ENCODE results near the gene MANF.
"Not testable (repeated sequence)": the region's sequence is repeated elsewhere in the genome, so short reads cannot be mapped to it uniquely, and the experiment has no call there.

Gene MANF

DNA sequence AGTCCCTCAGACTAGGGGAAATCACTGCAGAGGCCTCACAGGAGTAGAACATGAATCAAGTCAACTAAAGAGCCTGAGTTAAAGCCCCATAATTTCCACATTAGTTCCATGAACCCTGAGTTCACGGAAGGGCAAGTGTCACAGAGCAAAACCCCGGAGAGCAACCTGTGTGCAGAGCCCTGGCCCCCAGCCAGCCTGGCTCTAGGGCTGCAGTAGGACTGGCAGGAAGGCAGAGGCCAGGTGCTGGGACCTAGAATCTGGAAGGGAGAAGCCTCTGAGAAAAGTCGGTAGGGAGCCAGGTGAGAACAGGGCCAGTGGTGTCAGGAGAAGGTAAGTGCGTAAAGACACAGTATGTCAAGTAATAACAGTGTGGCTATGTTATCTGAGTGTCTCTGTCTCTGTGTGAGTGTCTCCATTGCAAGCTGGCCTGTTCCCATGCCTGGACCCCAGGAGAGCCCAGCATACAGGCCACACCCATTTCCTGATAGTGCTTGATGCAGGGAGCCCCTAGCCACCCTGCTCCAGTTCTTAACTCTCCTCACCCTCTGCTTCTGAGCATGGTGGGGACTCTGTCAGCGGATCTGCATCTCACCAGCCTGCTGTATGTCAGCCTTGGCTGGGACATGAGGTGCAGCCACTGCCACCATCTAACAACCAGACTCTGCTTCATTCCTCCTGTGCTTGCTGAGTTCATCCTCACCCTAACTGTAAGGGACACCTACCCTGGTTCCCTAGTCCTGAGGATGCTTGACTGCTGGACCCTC lies 11.3 kb upstream of the MANF start:
- DNase-seq: no peak

DNA sequence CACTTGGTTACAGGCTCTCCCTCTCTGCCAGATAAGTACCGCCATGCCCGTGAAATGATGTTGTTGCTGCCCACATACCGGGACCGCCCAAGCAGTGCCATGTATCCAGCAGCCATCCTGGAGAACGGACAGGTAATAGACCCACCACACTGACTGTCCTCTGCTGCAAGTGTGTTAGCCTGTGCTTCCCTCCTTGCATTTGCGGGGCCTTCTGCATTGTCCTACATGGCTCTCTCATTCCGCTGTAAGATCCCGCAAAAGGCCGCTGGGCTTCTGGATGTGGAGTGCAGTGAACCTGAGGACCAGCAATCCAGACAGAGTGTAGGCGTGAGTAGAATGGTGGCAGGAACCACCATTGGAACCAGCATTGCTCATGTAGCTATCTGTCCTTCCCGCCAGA lies 10.6 kb upstream of the MANF start:
- no peak for DNase-seq

DNA sequence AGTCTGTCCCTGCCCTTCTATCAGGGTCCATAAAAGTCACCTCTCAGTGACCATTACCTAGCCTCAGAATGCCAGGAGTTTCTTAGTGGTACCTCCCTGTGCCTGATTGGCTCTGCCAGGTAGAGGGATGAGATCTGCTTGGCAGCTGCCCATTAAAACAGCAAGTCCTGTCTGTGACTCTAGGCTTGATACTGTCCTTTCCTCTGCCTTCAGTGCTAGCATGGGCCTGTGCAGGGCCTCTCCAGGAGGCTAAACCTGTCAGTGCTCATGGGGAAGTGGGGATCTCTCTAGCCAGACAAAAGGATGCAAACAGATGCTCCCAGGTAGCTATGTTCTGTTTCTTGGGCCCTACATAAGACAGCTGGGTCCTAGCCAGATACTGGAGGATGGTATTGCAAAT lies 10.0 kb upstream of the MANF start:
- DNase-seq: no peak

DNA sequence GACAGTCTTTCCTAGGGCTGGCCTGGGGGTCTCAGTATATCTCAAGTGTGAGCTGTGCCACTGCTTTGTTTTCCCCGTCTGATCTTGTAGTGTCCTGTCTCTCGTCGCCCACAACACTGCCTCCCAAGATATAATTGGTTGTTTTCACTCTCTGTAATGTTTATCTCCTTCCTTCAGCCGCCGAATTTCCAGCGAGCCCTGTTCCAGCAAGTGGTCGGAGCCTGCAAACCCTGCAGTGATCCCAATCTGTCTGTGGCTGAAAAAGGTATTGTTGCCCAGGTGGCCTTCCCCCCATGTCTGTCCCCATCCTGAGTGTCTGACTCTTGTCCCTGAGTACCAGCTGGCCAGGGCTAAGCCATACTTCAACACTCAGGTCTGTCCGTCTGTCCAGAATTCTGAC lies 9.5 kb upstream of the MANF start:
- DNase-seq: no peak

DNA sequence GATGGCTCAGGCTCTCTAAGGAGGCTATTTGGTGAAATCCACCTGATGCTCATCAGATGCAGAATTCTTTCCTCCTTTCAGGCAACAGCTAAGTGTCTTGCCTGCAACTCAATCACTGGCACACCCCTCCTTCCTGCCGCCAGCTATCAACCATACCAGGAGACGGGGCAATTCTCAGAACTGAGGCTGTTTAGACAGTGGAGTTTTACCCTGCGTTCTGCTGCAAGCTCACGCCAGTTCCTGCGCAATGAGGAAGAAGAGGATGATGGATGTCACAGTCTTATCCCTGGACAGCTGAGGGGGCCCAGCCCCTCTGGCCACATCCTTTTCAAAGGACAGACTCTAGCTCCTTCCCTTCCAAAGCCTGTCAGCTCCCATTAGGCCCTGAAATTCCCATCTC lies 7.0 kb upstream of the MANF start:
- no peak for DNase-seq

DNA sequence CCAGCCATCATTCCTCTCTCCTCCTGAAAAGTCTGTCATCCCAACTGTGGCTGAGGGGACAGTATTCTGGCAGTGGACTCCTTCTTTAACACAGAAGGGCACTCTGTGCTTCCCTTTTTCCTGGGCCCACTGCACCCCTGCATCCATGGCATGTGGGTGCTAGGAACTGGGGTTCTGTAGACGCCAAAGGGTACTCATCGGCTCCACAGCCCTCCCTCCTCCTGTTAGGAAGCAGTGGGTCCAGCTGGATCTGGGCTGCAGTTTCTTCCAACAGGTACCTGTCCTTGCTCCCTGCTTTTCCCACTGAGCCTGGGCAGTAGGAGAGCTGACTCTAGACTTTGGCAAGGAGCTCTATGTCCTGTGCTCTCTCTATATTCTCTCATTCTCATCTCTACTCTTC lies 6.4 kb upstream of the MANF start:
- DNase-seq: no peak

DNA sequence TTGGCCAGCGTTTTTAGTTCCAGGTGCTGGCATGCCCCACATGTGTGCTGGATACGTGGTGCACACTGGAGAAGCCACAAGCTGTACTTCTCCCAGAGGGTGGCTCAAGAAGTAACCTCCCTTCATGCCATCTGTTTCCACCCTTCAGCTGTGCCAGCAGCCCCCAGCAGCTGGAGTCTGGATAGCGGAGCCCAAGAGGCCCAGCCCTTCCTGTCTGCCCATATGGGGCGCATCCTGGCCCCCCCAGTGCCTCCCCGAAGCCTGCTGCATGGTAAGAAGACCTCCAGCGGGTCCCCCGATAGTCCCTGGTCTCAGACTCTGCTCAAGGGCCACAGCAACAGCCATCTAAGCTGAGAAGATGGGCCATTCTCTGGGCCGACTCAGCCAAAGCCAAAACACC lies 5.8 kb upstream of the MANF start:
- DNase-seq: no peak

DNA sequence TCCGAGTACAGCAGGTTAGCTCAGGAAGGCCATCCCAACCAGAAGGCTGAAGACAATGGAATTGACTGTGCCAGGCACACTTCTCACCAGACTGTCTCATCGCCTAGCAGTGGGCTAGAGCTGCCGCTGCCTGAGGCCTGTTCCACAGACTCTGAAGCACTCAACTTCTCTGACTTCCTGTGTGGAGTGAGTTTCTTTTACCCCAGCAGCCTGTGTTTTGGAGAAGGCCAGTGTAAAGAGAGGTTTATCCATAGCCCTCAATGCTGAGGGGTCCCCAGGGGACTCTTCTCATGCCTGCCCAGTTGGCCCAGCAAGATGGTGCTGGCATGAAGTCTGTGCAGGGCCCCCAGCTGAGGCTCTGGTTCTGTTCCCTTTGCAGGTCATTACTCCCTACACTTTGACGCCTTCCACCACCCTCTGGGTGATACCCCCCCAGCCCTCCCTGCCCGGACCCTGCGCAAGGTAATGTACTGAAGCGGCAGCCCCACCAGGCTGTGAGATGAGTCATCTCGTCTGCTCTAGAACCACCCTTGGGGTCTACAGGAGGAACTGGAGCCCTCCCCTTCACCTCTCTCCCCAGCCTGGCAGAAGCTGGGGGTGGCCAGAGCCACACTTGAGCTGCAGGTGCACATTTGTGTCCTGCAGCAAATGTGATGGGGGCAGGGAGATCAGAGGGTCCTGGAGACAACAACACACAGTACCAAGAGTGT lies 5.2 kb upstream of the MANF start:
- DNase-seq: no peak

DNA sequence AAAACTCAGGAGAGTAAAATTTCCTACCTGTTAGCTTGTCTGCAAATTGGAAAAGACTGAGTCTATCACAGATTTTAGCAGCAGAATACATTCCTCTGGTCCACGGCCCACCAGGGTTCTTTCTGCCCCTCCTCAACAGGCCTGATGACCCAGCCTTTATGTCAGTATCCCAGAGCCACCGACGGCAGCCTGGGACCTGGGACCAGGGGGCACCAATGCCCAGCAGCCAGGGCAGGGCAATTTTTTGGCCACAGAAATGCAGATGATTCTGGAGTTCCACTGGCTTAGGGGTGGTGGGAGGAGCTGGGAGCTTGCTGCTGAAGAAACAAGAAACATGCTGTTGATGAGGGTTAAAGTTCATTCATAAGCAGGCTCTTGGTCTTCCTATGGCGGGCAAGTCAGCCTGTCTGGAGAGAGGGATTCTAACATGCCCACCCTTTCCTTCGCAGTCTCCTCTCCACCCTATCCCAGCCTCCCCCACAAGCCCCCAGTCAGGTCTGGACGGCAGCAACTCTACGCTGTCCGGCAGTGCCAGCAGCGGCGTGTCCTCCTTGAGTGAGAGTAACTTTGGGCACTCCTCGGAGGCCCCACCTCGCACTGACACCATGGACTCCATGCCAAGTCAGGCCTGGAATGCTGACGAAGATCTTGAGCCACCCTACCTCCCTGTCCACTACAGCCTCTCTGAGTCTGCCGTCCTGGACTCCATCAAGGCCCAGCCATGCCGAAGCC lies 4.3 kb upstream of the MANF start:
- no peak for DNase-seq

DNA sequence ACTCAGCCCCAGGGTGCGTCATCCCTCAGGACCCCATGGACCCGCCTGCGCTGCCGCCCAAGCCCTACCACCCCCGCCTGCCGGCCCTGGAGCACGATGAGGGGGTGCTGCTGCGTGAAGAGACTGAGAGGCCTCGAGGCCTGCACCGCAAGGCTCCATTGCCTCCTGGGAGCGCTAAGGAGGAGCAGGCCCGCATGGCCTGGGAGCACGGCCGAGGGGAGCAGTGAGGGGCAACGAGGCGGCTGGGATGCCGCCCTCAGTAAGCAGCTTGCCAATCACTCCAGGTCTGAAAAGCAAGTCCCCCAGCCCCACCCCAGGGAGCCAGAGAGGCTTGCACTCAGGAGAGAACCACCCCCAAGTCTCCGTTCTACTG lies 3.8 kb upstream of the MANF start:
- DNase-seq: no peak

DNA sequence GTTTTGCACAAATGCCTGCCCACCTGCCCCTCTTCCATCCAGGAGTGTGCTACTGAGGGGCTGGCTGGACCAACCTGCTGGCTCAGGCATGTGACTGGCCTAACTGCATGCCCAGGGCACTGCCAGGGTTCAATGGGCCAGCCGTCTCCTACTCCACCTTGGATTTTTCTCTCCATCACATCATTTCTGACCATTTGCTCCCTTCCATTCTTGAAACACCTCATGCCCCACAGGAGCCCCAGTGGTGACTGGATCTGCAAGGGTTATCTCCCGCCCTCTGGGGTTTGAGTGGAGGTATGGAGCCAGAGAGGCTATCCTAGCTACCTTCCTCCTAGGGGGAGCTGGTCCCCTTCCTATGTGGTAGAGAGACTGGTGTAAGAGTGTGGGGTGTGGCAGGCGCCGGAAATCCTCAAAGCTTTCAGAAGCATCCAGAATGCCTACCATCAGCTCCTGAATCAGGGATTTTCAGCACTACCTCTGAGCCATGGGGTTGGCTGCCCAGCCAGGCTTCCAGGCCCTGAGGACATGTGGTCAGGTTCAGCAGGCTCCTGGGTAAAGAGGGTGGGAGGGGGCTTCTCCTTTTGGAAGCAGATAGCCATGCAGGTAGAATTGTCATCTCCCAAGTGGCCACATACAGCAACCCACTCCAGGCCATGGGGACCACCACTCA lies 2.9 kb upstream of the MANF start:
- no peak for DNase-seq

DNA sequence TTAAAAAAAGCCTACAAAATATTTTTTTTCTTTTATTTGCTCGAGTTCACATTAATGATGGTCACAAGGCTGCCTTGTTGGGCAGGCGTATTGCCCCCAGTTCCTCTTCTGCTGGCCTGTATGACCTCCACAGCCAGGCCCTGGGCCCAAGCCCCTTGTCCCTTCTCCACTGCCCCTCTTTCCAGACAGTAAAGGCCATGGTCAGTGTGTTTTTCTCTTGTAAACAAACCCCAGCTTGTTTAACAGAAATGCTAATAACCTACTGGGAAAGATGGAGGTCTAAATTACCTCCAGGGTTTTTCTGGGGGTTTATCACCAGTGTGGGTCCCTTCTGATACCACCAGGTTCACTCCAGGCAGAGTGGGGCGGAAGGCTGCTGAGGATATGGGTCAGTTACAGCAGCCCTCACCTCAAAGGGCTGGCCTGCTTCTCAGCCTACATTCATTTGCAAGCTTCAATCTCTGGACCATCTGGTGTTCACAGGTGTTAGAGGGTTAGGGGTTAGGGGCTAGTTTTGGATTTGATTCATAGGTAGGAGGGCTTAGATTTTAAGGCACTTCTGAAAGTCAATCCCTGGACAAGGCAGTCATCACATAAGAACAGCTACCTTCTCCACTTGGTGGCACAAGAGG lies 2.0 kb upstream of the MANF start:
- DNase-seq: no peak

DNA sequence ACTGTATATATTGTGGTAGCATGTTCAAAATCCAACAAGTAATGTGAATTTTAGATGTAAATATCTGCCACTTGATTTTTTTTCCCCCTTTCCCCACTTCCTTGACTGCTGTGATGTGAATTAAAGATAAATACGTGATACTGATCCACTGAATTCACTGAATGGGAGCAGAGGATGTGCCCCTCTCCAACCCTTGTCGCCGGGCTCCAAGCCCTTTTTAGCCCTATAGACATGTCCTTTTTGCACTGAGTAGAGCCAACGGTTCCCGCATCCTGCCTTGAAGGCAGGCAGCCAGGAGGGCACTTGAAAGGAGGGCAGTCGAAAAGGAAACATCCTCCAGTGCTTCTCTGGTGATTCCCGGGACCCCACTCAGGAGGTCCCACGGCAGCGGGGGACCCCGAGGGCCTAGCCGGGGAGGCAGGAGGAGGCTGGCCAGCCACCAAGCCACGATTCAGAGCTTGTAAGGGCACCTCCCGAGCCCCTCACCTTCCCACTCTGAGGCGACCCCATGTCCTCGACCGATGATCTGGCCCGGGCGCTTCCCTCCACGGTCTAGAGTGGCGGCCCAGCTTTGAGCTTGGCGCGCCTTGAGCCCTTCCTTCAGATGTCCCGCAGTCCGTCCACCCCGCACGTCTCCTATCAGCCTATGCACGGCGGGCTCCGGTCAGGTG lies 901 bp upstream of the MANF start:
- DNase-seq: no peak

DNA sequence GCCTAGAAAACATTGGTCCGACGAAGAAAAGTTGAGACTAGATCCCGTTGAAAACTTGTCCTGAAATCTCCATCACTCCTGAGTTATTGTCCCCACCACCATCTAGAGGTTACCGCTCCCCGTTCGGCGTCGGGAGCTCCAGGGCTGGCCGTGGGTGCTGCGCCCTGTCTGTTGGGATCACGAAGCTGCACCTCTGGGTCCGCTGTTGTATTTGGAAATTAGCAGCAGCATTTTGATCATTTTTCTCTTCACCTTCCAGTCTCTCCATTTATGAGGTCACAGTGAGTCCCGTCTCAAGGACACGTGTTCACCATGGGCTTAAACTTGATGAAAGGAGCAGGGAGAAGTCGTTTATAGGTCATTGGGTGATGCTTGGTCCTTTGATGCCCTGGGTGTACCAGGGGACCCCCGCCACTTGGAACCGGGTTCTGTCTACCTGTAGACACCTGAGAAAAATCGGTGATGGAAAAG lies 565 bp downstream of the MANF start:
- no peak for DNase-seq

DNA sequence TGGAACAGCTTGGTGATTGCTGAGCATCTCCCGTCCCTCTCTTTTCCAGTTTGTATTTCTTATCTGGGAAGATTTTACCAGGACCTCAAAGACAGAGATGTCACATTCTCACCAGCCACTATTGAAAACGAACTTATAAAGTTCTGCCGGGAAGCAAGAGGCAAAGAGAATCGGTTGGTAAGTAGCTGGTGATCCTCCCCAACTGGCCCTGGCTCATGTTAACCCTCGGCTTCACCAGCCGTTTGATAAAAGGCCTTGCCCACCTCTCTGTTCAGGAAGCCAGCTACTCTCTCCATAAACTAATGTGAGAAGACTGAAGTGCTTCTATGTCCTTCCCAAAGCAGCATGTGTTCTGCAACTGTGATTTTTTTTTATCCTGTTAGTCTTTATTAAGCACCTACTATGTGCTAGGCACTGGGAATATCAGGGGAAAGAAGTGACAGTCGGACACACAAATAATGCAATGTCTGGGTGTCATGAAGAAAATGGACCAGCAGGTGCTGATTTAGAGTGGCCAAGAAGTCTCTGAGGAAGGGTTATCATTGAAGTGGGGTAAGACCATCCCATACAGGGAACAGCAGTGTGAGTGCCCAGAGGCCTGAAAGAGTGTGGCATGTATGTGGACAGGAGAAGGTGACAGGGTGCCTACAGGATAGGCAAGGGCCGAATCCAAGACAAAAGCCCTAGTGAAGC lies 1.2 kb downstream of the MANF start:
- no peak for DNase-seq

DNA sequence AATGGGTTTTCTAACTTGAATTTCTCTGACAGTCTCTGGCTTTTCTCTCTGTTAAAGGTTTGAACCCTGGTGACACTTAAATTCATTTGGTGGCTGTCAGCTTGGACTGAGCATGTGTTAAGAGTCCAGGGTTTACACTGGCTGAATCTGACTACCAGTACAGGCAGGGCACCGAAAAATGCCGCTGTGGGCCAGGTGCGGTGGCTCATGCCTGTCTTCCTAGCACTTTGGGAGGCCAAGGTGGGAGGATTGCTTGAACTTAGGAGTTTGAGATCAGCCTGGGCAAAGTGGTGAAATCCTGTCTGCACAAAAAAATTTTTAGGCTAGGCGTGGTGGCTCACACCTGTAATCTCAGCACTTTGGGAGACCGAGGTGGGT lies 1.8 kb downstream of the MANF start:
- DNase-seq: no peak

DNA sequence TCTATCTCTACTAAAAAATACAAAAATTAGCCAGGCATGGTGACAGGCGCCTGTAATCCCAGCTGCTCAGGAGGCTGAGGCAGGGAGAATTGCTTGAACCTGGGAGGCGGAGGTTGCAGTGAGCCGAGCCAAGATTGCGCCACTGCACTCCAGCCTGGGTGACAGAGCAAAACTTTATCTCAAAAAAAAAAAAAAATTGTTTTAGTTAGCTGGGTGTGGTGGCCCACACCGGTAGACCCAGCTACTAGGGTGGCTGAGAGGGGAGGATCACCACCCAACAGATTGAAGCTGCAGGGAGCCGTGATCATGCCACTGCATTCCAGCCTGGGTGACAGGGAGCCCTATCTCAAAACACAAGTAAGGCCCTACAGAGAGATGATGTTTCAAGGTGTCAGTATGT lies 2.2 kb downstream of the MANF start:
- not testable (repeated sequence) for DNase-seq

DNA sequence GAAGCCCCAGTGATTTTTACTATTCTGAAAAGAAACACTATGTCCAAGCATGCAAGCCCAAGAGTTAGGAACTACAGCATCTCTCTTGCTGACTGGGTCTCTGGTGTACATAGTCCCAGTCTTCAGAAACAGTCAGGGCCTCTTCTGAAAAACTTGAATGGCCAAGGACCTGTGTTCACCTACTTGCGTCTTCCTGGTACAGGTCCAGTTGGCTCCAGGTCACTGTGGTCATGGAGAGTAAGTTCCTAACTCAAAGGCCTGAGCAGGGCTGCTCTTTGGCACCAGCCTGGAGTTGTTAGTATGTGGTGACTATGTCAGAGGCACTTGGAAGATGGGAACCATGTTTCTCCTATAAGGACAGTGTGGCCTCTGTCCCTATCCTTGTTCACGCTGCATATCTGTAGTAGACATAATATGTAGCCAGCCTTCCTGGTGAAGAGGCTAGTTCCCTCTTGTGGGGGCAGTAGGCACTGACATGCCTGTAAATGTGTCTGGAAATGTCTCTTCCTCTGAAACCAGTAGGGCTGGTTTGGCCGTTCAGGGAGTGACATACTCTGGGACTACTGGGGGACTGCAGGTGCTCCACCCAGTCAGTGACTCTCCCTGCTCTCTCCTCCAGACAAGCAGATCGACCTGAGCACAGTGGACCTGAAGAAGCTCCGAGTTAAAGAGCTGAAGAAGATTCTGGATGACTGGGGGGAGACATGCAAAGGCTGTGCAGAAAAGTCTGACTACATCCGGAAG lies 3.4 kb downstream of the MANF start:
- no peak for DNase-seq

DNA sequence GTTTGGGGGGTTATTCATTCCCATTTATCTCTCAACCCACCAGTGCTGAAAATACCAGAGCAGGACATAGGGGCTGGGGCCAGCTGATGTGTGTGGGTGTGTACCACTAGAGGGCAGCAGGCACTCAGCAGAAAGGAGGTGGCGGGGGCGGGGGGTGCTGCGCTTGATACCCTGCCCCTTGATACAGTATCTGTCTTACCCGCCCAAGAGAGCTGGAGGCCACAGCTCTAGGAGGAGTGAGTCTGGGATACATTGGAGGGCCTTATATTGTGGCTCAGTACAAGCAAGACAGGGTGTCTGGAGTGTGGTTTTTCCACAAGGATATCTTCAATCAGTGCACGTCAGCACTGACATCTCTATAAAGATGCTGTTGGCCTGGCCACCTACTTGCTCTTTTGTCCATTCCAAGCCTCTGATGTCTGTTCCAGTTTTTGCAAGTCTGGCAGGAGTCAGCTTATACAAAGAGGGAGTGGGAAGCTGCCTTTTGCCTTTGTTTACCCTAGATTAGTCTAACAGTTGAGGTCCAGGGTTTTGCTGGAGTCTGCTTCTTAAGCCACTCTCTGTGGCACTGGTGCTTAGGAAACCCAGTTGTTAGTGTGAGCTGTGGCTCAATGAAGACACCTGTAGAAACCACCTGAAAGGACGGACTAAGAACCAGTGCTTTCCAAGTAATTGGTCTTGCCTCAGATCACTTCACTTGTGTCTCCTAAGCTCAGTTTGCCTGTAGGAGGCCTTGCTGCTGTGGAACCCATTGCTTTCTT lies 4.5 kb downstream of the MANF start:
- peak in 2 of 4 experiments; percentile 24 to 49 for DNase-seq
